Parathyroid adenoma (tissue), 2 donors: ENCODE measurements around the gene MTMR8.

Experiments
- H2AFZ ChIP-seq: fragments of 300-600 bp; sonication (generic); one replicate; pipeline ENCODE4 v1.7.0; 2017; ENCODE audit warnings: antibody characterized with exemption, mild to moderate bottlenecking
- H3K27ac ChIP-seq: fragments of 300-600 bp; sonication (generic); one replicate; pipeline ENCODE4 v1.7.0; 2017
- H3K27me3 ChIP-seq: fragments of 300-600 bp; sonication (generic); one replicate; pipeline ENCODE4 v1.7.0; 2017; ENCODE audit warnings: low read length; ENCODE audit not compliant: control insufficient read depth, insufficient read depth
- H3K36me3 ChIP-seq: fragments of 300-600 bp; sonication (generic); one replicate; pipeline ENCODE4 v1.7.0; 2017; ENCODE audit warnings: low read length; ENCODE audit not compliant: control insufficient read depth, insufficient read depth
- H3K4me1 ChIP-seq: fragments of 300-600 bp; sonication (generic); one replicate; pipeline ENCODE4 v1.7.0; 2017; ENCODE audit warnings: control low read depth
- H3K4me2 ChIP-seq: fragments of 300-600 bp; sonication (generic); one replicate; pipeline ENCODE4 v1.7.0; 2017; ENCODE audit warnings: low read length
- H3K4me3 ChIP-seq: fragments of 300-600 bp; sonication (generic); one replicate; pipeline ENCODE4 v1.7.0; 2017; ENCODE audit warnings: low read depth, low read length
- H3K79me2 ChIP-seq: fragments of 300-600 bp; sonication (generic); one replicate; pipeline ENCODE4 v1.7.0; 2017; ENCODE audit warnings: control low read depth
- H3K9ac ChIP-seq: fragments of 300-600 bp; sonication (generic); one replicate; pipeline ENCODE4 v1.7.0; 2017; ENCODE audit warnings: mild to moderate bottlenecking
- H3K9me3 ChIP-seq: fragments of 300-600 bp; sonication (generic); one replicate; pipeline ENCODE4 v1.7.0; 2017; ENCODE audit warnings: low read length; ENCODE audit not compliant: control insufficient read depth
- CTCF ChIP-seq: fragments of 300-600 bp; sonication (generic); IDR thresholded peaks from one replicate; pipeline ENCODE4 v1.7.0; 2017; ENCODE audit warnings: antibody characterized with exemption, mild to moderate bottlenecking
- donor health status: primary hyperparathyroidism.

Gene MTMR8

GRCh38 chrX:64334467-64334866 is 60.8 kb downstream of the MTMR8 start:
- TF ChIP-seq CTCF: no peak
- no peaks in the 10 kb centered on the region for H3K36me3 ChIP-seq
- no peak overlapping the region for H3K4me2 ChIP-seq
- H3K27ac ChIP-seq: no peak overlapping the region
- H3K27me3 ChIP-seq: no peaks in the 10 kb centered on the region
- no peak overlapping the region for H2AFZ ChIP-seq
- no peaks in the 10 kb centered on the region for H3K4me1 ChIP-seq
- H3K9ac ChIP-seq: no peak overlapping the region
- H3K79me2 ChIP-seq: no peaks in the 10 kb centered on the region
- H3K4me3 ChIP-seq: no peak overlapping the region
- H3K9me3 ChIP-seq: no peaks in the 10 kb centered on the region

GRCh38 chrX:64330284-64330683 is 65.0 kb downstream of the MTMR8 start:
- H2AFZ ChIP-seq: no peak overlapping the region
- no peaks in the 10 kb centered on the region for H3K4me1 ChIP-seq
- no peaks in the 10 kb centered on the region for H3K27me3 ChIP-seq
- no peak overlapping the region for H3K4me2 ChIP-seq
- H3K9ac ChIP-seq: no peak overlapping the region
- no peak for TF ChIP-seq CTCF
- H3K79me2 ChIP-seq: no peaks in the 10 kb centered on the region
- no peak overlapping the region for H3K4me3 ChIP-seq
- no peak overlapping the region for H3K27ac ChIP-seq
- no peaks in the 10 kb centered on the region for H3K36me3 ChIP-seq
- H3K9me3 ChIP-seq: no peaks in the 10 kb centered on the region

GRCh38 chrX:64321507-64321906 is 73.7 kb downstream of the MTMR8 start:
- H3K27me3 ChIP-seq: no peaks in the 10 kb centered on the region
- H3K4me3 ChIP-seq: no peak overlapping the region
- no peaks in the 10 kb centered on the region for H3K9me3 ChIP-seq
- H3K9ac ChIP-seq: no peak overlapping the region
- no peak for TF ChIP-seq CTCF
- H3K27ac ChIP-seq: no peak overlapping the region
- no peaks in the 10 kb centered on the region for H3K4me1 ChIP-seq
- H3K36me3 ChIP-seq: no peaks in the 10 kb centered on the region
- H2AFZ ChIP-seq: no peak overlapping the region
- no peaks in the 10 kb centered on the region for H3K79me2 ChIP-seq
- no peak overlapping the region for H3K4me2 ChIP-seq

GRCh38 chrX:64313624-64314023 is 81.6 kb downstream of the MTMR8 start:
- Histone ChIP-seq H2AFZ (no peak overlapping the region), H3K36me3 (no peaks in the 10 kb centered on the region), H3K9ac (no peak overlapping the region), H3K4me1 (no peaks in the 10 kb centered on the region), H3K27me3 (no peaks in the 10 kb centered on the region), H3K27ac (no peak overlapping the region), H3K79me2 (no peaks in the 10 kb centered on the region), H3K4me2 (no peak overlapping the region), H3K9me3 (no peaks in the 10 kb centered on the region), H3K4me3 (no peak overlapping the region)
- TF ChIP-seq CTCF: no peak

GRCh38 chrX:64306712-64307111 is 88.5 kb downstream of the MTMR8 start:
- H3K4me3 ChIP-seq: no peak overlapping the region
- no peaks in the 10 kb centered on the region for H3K36me3 ChIP-seq
- no peaks in the 10 kb centered on the region for H3K27me3 ChIP-seq
- no peaks in the 10 kb centered on the region for H3K4me1 ChIP-seq
- H2AFZ ChIP-seq: no peak overlapping the region
- TF ChIP-seq CTCF: no peak
- H3K79me2 ChIP-seq: no peaks in the 10 kb centered on the region
- H3K4me2 ChIP-seq: no peak overlapping the region
- H3K27ac ChIP-seq: no peak overlapping the region
- H3K9me3 ChIP-seq: no peaks in the 10 kb centered on the region
- H3K9ac ChIP-seq: no peak overlapping the region
